Stimulated activated naive CD4-positive, alpha-beta T cell (primary cell): Measurements from ENCODE around the gene SAXO2.
"Not testable (repeated sequence)": the region's sequence is repeated elsewhere in the genome, so short reads cannot be mapped to it uniquely, and the experiment has no call there.

Experiments used
- DNase-seq, 6 experiments: peaks; one replicate each; lab custom pipeline; 2025; lab: John Stamatoyannopoulos, UW

SAXO2 gene, protein sequence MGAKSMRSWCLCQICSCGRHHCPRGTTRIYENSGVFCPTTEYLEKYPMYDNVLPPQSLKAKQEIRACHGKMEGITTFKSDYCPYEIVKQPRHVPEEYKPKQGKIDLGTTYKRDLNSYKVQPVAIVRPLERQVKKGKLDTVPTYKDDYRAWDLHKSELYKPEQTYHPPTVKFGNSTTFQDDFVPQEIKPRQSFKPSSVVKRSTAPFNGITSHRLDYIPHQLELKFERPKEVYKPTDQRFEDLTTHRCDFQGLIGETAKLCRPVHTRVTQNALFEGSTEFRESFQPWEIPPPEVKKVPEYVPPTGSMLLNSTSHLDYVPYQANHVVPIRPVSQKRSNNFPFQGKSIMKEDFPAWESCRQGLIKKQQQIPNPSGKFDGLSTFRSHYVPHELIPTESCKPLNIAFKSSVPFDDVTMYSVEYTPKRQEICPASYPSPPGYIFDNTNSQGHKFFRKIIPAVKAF

DNA sequence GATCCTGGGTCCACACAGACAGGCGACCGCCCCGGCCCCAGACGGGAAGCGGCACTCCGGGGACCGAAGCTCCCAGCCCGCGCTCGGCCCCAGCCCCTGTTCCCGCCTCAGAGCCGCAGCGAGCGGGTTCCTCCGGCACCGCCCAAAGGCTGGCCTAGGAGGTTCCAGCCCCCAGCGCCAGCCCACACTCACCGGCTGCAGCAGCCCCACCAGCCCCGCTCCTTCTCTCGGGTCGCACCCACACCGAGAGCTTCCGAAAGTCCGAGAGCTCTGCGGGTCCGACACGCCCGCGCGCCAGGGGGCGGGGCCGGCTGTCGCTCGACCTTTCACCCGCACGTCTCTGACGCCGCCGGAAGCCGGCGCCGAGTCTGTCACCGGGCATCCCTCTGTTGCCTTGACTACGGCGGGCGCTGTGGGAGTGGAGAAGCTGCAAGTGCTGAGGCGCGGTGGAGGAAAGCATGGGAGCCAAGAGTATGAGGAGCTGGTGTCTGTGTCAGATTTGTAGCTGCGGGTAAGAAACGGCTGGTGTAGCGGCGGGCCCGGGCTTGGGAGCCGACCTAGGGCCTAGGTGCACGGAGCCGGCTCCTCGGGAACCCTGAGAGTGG is at the start of gene SAXO2, which contains the start of gene EFL1:
Gene SAXO2, plus strand, starts transcription at position 397 of the 605 bp plus-strand sequence. Its CDS starts 62 bp downstream, at position 459.
Gene EFL1, minus strand, starts transcription at position 313 of the 605 bp plus-strand sequence. CDS start 956 bp downstream, outside the sequence.
- DNase-seq = peak; percentile 79 to 90 (median 84)

GRCh38 chr15:82216092-82216491 is 46.5 kb upstream of the SAXO2 start:
- not testable (repeated sequence) for DNase-seq

DNA sequence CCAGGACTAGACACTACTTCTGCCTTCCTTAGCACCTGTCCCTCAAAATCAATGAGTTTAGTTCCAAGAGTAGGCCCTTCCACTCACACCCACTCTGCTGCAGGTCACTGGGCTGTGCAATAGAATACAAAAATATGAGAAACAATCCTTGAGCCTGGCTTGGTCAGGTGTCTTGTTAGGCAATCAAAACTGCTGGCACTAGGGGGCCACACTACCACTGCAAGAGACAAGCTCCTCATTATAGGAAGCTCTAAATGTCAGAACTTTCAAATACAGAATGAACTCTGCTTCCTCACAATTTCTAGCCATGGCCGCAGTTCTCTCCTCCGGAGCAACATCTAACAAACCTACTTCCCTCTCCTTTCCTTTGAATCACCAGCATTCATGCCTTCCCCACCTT is 41.1 kb upstream of the SAXO2 start:
- peak in 4 of 6 experiments; percentile 4 to 11 (median 6) for DNase-seq

DNA sequence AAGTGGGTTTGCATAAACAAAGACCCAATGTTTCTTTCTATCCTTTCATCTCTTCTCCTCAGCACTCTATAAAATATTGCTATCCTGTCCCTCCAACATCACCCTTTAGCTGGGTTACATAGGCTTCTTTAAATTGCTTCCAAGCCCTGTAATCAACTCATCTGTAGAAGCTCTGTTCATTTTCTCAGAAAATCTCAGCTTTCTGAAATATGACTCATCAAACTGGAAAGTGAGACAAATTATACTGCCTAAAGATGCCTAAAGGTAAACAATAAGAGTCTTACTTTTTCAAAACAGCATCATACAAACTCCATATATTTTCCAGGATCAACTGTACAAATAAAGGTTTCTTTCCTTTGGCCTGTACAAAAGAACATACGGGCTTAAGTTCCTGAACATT is 33.9 kb upstream of the SAXO2 start:
- no peak for DNase-seq

- no peak for DNase-seq
These were observed 31.4 kb upstream of the SAXO2 start for GRCh38 chr15:82231233-82231632.

DNA sequence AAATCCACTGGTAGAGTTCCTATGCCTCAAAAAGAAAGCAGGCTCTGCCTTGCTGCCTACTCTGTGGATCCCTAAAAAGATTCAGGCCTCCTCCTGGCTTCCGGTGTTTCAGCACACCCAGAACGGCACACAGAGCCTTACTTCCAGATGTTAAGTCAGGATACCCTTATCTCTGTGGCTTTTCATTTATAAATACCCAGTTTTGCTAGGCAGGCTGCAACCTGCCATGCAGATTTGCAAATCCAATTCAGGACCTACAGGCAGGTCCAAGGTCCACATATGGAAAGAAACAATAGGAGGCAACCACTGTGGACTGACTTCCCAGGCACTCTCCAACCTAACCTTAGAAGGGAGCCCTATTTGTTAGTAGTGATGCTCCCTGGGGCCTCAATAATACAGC is 30.8 kb upstream of the SAXO2 start:
- no peak for DNase-seq

- not testable (repeated sequence) for DNase-seq
These were observed 24.6 kb upstream of the SAXO2 start for GRCh38 chr15:82237944-82238534.

DNA sequence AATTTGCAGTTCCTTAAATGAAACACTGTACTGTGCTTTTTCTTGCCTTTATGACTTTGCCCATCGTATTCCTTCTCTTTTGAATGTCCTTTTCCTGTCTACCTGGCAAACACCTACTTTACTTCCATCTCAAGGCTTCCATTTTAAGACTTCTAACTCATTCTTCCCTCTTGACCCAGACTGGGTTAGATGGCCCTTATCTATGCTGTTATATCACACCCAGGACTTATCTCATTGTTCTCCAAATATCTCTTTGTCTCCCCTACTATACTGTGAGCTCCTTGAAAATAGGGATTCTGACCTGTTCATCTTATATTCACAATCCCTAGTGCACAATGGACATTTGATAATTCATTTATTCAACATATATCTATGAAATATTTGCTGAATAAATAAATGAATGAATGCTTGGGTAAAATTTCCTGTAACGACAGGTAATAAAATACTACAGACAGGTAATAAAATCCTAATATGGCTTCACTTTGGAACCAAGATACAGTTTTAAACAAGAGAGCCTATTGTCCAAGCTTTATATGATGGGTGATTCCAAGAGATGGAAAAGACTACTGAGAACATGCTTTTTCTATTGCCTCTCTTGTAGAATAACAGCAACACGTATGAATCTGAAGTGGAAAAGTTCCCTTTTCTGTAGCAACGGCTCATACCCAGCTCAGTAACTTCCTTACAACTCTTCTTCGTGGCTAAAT is 22.8 kb upstream of the SAXO2 start:
- no peak for DNase-seq

GRCh38 chr15:82241836-82242499 is 20.6 kb upstream of the SAXO2 start:
- DNase-seq = not testable (repeated sequence)

- not testable (repeated sequence) for DNase-seq
These were observed 19.0 kb upstream of the SAXO2 start for GRCh38 chr15:82243644-82244043.

GRCh38 chr15:82245956-82246355 is 16.7 kb upstream of the SAXO2 start:
- not testable (repeated sequence) for DNase-seq

DNA sequence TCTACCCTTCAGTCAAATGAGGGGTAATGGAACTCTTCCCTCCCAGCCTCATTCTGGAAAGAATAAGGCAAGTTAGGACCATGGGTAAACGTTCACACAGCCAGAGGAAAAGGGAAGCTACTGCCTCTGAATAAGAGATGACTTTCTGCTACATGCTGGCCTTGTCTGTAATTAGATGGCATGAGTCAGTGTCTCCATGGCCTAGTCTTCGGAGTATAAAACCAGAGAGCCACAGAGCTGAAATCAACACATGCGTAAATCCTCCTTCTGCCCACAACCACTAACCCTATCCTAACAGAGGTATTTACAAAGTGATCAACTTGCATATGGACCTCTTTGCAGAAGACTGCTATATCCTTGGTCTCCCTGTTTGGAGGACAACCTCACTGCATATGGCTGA is 14.4 kb upstream of the SAXO2 start:
- DNase-seq = not testable (repeated sequence)

DNA sequence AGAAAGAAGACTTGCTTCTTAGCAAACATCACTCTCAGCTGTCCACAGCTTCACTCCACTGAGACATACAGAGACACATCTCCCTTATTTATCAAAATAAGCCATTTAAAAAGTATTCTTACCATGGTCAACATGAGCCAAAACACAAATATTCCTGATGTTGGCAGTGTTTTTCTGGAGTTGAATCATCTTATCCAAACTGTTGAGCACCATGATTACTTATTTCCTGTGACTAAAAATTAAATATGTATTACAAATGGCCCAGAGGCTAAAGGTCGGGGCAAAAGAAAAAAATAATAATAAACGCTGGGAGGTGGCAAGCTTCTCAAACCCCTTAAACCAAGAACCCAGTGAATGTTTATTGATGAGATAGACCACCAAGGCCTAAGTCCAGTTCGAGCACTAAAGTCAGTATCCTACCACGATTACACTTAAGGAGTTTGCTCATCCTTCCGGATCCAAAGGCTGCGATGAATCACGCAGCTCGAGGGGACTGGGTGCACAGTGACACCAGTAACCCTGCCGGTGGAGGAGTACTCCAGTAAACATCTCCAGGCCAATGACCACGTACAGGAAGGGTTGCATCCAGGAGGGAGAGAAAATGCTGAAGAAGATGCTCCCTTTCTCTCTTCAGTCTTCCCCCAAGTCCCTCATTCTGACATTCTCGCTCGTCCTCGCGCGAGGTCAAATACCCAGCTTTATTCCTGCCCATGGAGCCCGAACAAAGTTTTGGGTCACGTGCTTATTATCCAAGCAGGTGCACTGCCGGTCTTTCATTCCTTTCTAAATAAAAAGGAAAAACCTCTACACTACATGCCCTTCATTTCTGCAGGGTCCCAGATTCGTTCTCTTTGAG is 824 bp upstream of the SAXO2 start:
- not testable (repeated sequence) for DNase-seq

GRCh38 chr15:82263350-82263749 is 732 bp downstream of the SAXO2 start:
- no peak for DNase-seq

- DNase-seq = not testable (repeated sequence)
These were observed 4.5 kb downstream of the SAXO2 start for GRCh38 chr15:82267137-82267536.

- DNase-seq = peak in 2 of 6 experiments; percentile 17 to 20
These were observed 5.8 kb downstream of the SAXO2 start for GRCh38 chr15:82268454-82268853.

GRCh38 chr15:82272154-82272553 is 9.5 kb downstream of the SAXO2 start:
- DNase-seq = no peak

DNA sequence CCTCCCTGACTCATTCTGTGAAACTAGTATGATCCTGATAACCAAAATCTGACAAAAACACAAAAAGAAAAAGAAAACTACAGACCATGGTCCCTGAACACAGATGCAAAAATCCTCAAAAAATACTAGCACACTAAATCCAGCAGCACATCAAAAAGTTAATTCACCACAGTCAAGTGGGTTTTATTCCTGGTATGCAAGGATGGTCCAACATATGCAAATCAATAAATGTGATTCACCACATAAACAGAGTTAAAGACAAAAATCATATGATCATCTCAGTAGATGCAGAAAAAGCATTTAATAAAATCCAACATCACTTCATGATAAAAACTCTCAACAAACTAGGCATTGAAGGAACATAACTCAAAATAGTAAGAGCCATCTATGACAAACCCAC is 12.8 kb downstream of the SAXO2 start:
- no peak for DNase-seq

DNA sequence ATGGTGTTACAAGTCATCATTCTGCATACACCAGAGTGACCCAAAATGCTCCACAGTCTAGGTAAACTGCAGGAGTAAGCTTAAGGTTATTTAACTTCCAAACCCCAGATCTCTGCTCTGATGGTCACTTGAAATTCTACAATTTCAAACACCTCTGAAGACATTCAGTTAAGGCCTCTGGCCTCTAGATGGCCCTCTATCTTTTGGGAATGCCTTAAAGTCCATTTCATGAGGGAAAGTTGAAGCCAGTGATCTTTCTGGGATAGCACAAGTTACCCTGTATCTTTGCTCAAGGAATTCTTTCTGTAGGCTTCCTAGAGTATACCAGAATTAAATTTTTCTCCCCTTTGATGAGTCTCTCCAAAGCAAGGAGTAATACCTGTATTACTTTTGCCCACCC is 18.7 kb downstream of the SAXO2 start:
- DNase-seq = not testable (repeated sequence)

- DNase-seq = not testable (repeated sequence)
These were observed 19.8 kb downstream of the SAXO2 start for GRCh38 chr15:82282386-82282785.
